Diencephalon (tissue), 1 donor: Measurements from ENCODE around the gene MRPL46. TPM values are rescaled to one million over a fixed set of nuclear protein-coding genes. Genes with fewer than 3 reads are reported as not detected.

Experiments used
- total RNA-seq: library from RNA; depleted of rRNA; stranded (reverse); fragments of >200 nt; gene quantifications from one replicate; pipeline ENCODE4 v1.2.3, GENCODE V29; 2014

MRPL46 gene
- total RNA-seq: 19.6 TPM

GRCh38 chr15:88467073-88467934, at the start of gene MRPL46, which contains the start of gene MRPS11:
Gene MRPL46, minus strand, starts transcription at chr15:88467388. Its CDS starts 11 bp downstream, at chr15:88467377.
Gene MRPS11, plus strand, starts transcription at chr15:88467708. Its CDS starts 10 bp downstream, at chr15:88467718.

Other genes with a start within 250 kb of the MRPL46 start
- gene NTRK3, start 210.6 kb downstream of the MRPL46 start, total RNA-seq: 65.7 TPM
- gene MRPS11, start 320 bp upstream of the MRPL46 start, total RNA-seq: 20.5 TPM
- 10.1 TPM for gene DET1, start 79.3 kb upstream of the MRPL46 start, total RNA-seq
- gene AEN, start 154.0 kb upstream of the MRPL46 start, total RNA-seq: 9.5 TPM
- under 0.01 TPM for gene ISG20, start 171.6 kb upstream of the MRPL46 start, total RNA-seq